ENCODE measurements around the gene ESRRG. TPM values are rescaled to one million over a fixed set of nuclear protein-coding genes. Genes with fewer than 3 reads are reported as not detected.

The ESRRG gene
- total and polyA plus RNA-seq, 2 donors (not counting 3 experiments of a cell fraction or from before 2014, with no cell fraction given) = not detected

DNA sequence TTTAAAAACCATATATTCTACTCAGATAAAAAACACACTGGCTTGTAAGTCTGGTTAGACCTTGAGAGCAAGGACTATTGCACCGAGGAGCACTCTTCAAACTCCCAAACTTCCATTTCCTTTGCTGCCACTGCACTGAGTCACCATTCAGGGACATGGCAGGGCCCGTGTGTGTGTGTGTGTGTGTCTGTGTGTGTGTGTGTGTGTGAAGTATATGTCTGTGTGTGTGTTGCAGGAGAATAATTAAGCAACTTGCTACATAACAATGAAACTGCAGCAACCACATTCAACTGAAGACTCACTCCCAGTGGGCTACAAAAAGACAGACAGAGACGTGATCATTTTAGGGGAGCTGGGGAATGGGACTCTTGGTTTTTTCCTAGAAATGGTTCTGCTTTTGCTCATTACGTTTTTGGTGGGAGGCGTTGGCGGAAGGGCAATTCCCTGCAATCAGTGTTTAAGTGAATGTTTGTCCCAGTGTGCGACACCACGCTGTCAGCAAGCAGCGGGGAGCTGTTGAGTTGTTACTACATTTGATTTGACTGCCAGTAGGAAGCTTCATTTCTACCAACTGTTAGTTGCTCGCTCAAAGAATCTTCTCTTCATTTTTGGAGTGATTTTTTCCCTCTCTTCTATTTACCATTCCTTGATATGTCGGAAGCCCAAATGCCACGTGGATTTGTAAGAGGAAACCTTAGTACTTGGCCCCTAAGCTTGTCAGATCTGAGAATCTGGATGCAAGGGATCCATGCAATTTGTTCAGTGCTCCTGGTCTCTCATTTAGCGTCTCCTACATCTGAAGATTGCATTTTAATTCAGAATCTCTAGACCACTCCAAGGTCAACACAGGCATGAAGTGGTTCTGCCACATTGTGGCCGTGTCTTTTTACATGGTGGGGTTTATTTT is 36.1 kb downstream of the ESRRG start:
- Histone ChIP-seq H2AFZ (ENCODE audit: low read depth, low read length) (no peak overlapping the region), H3K4me3 (replicated peaks in 1 of 3; ENCODE audit: insufficient read depth in 1 of 3, low read depth in 1 of 3, low read length in 3 of 3) (no peak overlapping the region), H3K27ac (ENCODE audit: insufficient read depth, low read depth, low read length) (no peak overlapping the region), H3K79me2 (ENCODE audit: control insufficient read depth, insufficient read depth, low read length) (no peaks in the 10 kb centered on the region), H3K4me2 (ENCODE audit: insufficient read depth, low read length) (no peak overlapping the region), H4K20me1 (replicated peaks; ENCODE audit: control insufficient read depth, extremely low read depth, insufficient read depth, low read length) (no peaks in the 10 kb centered on the region), H3K36me3 (ENCODE audit: control insufficient read depth in 2 of 2, extremely low read depth in 1 of 2, insufficient read depth in 2 of 2, low read length in 2 of 2) (no peaks in the 10 kb centered on the region), H3K9ac (replicated peaks; ENCODE audit: extremely low read depth, insufficient read depth, low read length) (no peak overlapping the region), H3K9me1 (replicated peaks; ENCODE audit: control insufficient read depth, extremely low read depth, insufficient read depth, low read length) (no peaks in the 10 kb centered on the region), H3K27me3 (ENCODE audit: control insufficient read depth in 2 of 2, insufficient read depth in 2 of 2, low read length in 2 of 2) (no peaks in the 10 kb centered on the region), H3K9me3 (replicated peaks; ENCODE audit: control insufficient read depth, insufficient read depth, low read length) (no peaks in the 10 kb centered on the region), H3K4me1 (ENCODE audit: control insufficient read depth, extremely low read depth, insufficient read depth, low read length) (no peaks in the 10 kb centered on the region)
- FAIRE-seq (no peak), DNase-seq (ENCODE audit: low read depth, low spot score) (no peak)
- no peak for TF ChIP-seq GATA2 (IDR thresholded peaks at IDR 0.05; ENCODE audit: insufficient read depth, insufficient read length, low read depth, low read length)
- ChIA-PET POLR2A (no interaction called here), CTCF (no interaction called here)
- no TSS peak for BruUV-seq (replicated peaks)
- dilution Hi-C loops (cut with MboI; ENCODE audit: extremely low pct_ligation_motif_present, low sequenced_read_pairs) = no loop called here
- intact Hi-C loops (cut with micrococcal nuclease) = no loop called here

DNA sequence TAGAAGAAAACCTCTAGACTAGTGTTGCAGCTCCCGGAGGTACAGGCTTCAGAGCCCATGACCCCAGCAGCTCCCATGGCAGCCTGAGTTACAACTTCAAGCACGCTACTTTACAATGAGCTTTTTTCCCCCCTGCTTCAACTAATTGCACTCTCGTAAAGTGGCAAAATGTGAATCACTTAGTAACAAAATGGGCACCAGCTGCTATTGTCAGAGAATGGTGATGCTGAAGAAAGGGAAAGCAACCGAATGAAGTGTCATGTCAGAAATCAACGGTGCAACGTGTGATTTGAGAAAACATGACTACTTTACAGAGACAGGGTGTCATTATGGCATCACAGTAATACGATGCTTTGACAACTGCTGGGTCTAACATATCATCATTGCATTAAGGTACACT is 40.5 kb downstream of the ESRRG start:
- Histone ChIP-seq H3K36me3 (ENCODE audit: control insufficient read depth in 2 of 2, extremely low read depth in 1 of 2, insufficient read depth in 2 of 2, low read length in 2 of 2) (no peaks in the 10 kb centered on the region), H4K20me1 (replicated peaks; ENCODE audit: control insufficient read depth, extremely low read depth, insufficient read depth, low read length) (no peaks in the 10 kb centered on the region), H3K9me1 (replicated peaks; ENCODE audit: control insufficient read depth, extremely low read depth, insufficient read depth, low read length) (no peaks in the 10 kb centered on the region), H3K9me3 (replicated peaks; ENCODE audit: control insufficient read depth, insufficient read depth, low read length) (peaks cover 4% of the 10 kb centered on the region), H2AFZ (ENCODE audit: low read depth, low read length) (no peak overlapping the region), H3K27me3 (ENCODE audit: control insufficient read depth in 2 of 2, insufficient read depth in 2 of 2, low read length in 2 of 2) (no peaks in the 10 kb centered on the region), H3K9ac (replicated peaks; ENCODE audit: extremely low read depth, insufficient read depth, low read length) (no peak overlapping the region), H3K27ac (ENCODE audit: insufficient read depth, low read depth, low read length) (no peak overlapping the region), H3K4me2 (ENCODE audit: insufficient read depth, low read length) (no peak overlapping the region), H3K4me3 (replicated peaks in 1 of 3; ENCODE audit: insufficient read depth in 1 of 3, low read depth in 1 of 3, low read length in 3 of 3) (no peak overlapping the region), H3K4me1 (ENCODE audit: control insufficient read depth, extremely low read depth, insufficient read depth, low read length) (no peaks in the 10 kb centered on the region), H3K79me2 (ENCODE audit: control insufficient read depth, insufficient read depth, low read length) (no peaks in the 10 kb centered on the region)
- ChIA-PET POLR2A (no interaction called here), CTCF (no interaction called here)
- dilution Hi-C loops (cut with MboI; ENCODE audit: extremely low pct_ligation_motif_present, low sequenced_read_pairs) = no loop called here
- TF ChIP-seq, protein P1, sequence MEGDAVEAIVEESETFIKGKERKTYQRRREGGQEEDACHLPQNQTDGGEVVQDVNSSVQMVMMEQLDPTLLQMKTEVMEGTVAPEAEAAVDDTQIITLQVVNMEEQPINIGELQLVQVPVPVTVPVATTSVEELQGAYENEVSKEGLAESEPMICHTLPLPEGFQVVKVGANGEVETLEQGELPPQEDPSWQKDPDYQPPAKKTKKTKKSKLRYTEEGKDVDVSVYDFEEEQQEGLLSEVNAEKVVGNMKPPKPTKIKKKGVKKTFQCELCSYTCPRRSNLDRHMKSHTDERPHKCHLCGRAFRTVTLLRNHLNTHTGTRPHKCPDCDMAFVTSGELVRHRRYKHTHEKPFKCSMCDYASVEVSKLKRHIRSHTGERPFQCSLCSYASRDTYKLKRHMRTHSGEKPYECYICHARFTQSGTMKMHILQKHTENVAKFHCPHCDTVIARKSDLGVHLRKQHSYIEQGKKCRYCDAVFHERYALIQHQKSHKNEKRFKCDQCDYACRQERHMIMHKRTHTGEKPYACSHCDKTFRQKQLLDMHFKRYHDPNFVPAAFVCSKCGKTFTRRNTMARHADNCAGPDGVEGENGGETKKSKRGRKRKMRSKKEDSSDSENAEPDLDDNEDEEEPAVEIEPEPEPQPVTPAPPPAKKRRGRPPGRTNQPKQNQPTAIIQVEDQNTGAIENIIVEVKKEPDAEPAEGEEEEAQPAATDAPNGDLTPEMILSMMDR (IDR thresholded peaks at IDR 0.05; ENCODE audit: extremely low read depth in 1 of 2, insufficient read depth in 1 of 2, low read depth in 1 of 2, low read length in 2 of 2) = no peak
- no peak for TF ChIP-seq GATA2 (IDR thresholded peaks at IDR 0.05; ENCODE audit: insufficient read depth, insufficient read length, low read depth, low read length)
- TF ChIP-seq, protein P2, sequence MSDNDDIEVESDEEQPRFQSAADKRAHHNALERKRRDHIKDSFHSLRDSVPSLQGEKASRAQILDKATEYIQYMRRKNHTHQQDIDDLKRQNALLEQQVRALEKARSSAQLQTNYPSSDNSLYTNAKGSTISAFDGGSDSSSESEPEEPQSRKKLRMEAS (IDR thresholded peaks at IDR 0.05; ENCODE audit: insufficient read depth, insufficient read length) = no peak
- no peak for TF ChIP-seq POLR2AphosphoS5 (IDR thresholded peaks at IDR 0.05; ENCODE audit: insufficient read depth, low read depth, low read length)
- TF ChIP-seq FOS (IDR thresholded peaks at IDR 0.05; ENCODE audit: borderline replicate concordance, insufficient read depth, low read length) = no peak
- TF ChIP-seq EZH2 (IDR thresholded peaks at IDR 0.05; ENCODE audit: borderline replicate concordance, low read depth, low read length, severe bottlenecking) = no peak
- no peak for TF ChIP-seq JUN (IDR thresholded peaks at IDR 0.05; ENCODE audit: borderline replicate concordance, insufficient read depth, insufficient read length, low read depth)
- TF ChIP-seq MYC (IDR thresholded peaks at IDR 0.05; ENCODE audit: low read depth, low read length) = no peak
- TF ChIP-seq POLR2A (IDR thresholded peaks at IDR 0.05; ENCODE audit: low read depth, low read length) = no peak
- intact Hi-C loops (cut with micrococcal nuclease) = no loop called here
- no peak for DNase-seq (ENCODE audit: low read depth, low spot score)
- BruUV-seq (replicated peaks) = no TSS peak
- no peak for FAIRE-seq
